Loucy (cell line): ENCODE measurements around the gene BBC3.

Experiments used
- EZH2phosphoT487 ChIP-seq: fragments of 200-600 bp; IDR thresholded peaks from 2 replicates; pipeline ENCODE4 v1.6.1; 2018; ENCODE audit warnings: antibody characterized with exemption, mild to moderate bottlenecking, moderate library complexity, borderline replicate concordance
- TF ChIP-seq, protein P1 (sequence below): fragments of 200-600 bp; sonication (generic); conservative IDR thresholded peaks from 2 replicates; pipeline ENCODE4 v1.5.1; 2014; ENCODE audit warnings: mild to moderate bottlenecking, antibody characterized with exemption, low read length

DNA sequence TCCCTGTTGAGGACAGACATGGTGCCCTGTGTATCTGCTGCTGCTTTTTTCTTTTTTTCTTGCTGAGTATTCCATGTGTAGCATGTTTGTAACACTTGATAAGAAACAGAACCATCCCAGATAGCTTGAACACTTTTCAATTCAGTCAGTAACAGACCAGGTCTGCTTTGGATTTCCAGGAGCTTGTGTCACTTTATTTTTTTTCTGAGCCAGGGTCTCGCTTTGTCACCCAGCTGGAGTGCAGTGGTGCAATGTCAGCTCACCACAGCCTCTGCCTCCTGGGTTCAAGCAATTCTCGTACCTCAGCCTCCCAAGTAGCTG, 43.7 kb downstream of the BBC3 start:
- TF ChIP-seq, protein P1, sequence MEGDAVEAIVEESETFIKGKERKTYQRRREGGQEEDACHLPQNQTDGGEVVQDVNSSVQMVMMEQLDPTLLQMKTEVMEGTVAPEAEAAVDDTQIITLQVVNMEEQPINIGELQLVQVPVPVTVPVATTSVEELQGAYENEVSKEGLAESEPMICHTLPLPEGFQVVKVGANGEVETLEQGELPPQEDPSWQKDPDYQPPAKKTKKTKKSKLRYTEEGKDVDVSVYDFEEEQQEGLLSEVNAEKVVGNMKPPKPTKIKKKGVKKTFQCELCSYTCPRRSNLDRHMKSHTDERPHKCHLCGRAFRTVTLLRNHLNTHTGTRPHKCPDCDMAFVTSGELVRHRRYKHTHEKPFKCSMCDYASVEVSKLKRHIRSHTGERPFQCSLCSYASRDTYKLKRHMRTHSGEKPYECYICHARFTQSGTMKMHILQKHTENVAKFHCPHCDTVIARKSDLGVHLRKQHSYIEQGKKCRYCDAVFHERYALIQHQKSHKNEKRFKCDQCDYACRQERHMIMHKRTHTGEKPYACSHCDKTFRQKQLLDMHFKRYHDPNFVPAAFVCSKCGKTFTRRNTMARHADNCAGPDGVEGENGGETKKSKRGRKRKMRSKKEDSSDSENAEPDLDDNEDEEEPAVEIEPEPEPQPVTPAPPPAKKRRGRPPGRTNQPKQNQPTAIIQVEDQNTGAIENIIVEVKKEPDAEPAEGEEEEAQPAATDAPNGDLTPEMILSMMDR: no peak
- no peak for TF ChIP-seq EZH2phosphoT487
